Adipocyte (in vitro differentiated cells): ENCODE data around the gene ISG20.

Source experiments
- DNase-seq: peaks from one replicate; pipeline ENCODE4 v3.0.0-alpha.2; 2015; ENCODE audit warnings: low read depth
- H3K27me3 ChIP-seq: replicated peaks from 2 replicates; pipeline ENCODE4 v1.7.0; 2013; ENCODE audit warnings: mild to moderate bottlenecking, low read length, moderate library complexity; ENCODE audit not compliant: control insufficient read depth, insufficient read depth
- H3K36me3 ChIP-seq: 2 replicates; pipeline ENCODE4 v1.7.0; 2013; ENCODE audit warnings: low read length, mild to moderate bottlenecking, moderate library complexity; ENCODE audit not compliant: control insufficient read depth, insufficient read depth, severe bottlenecking
- H3K4me1 ChIP-seq: 2 replicates; pipeline ENCODE4 v1.7.0; 2013; ENCODE audit warnings: mild to moderate bottlenecking, low read length, moderate library complexity; ENCODE audit not compliant: control insufficient read depth, insufficient read depth
- H3K4me3 ChIP-seq: 2 replicates; pipeline ENCODE4 v1.7.0; 2013; ENCODE audit warnings: mild to moderate bottlenecking, low read length, moderate library complexity
- H3K9ac ChIP-seq: 2 replicates; pipeline ENCODE4 v1.7.0; 2013; ENCODE audit warnings: mild to moderate bottlenecking, low read length, moderate library complexity
- H3K9me3 ChIP-seq: 2 replicates; pipeline ENCODE4 v1.7.0; 2013; ENCODE audit warnings: mild to moderate bottlenecking, low read length, moderate library complexity; ENCODE audit not compliant: control insufficient read depth

ISG20 gene

GRCh38 chr15:88651136-88651732 lies 12.4 kb downstream of the ISG20 start:
- Histone ChIP-seq H3K9me3 (no peaks in the 10 kb centered on the region), H3K4me1 (no peaks in the 10 kb centered on the region), H3K36me3 (no peaks in the 10 kb centered on the region), H3K9ac (no peak overlapping the region), H3K27me3 (no peaks in the 10 kb centered on the region), H3K4me3 (no peak overlapping the region)
- DNase-seq: no peak

- Histone ChIP-seq H3K36me3 (no peaks in the 10 kb centered on the region), H3K27me3 (no peaks in the 10 kb centered on the region), H3K4me3 (no peak overlapping the region), H3K9me3 (no peaks in the 10 kb centered on the region), H3K9ac (no peak overlapping the region), H3K4me1 (no peaks in the 10 kb centered on the region)
- no peak for DNase-seq
These were observed 13.2 kb downstream of the ISG20 start for GRCh38 chr15:88651971-88652370.

DNA sequence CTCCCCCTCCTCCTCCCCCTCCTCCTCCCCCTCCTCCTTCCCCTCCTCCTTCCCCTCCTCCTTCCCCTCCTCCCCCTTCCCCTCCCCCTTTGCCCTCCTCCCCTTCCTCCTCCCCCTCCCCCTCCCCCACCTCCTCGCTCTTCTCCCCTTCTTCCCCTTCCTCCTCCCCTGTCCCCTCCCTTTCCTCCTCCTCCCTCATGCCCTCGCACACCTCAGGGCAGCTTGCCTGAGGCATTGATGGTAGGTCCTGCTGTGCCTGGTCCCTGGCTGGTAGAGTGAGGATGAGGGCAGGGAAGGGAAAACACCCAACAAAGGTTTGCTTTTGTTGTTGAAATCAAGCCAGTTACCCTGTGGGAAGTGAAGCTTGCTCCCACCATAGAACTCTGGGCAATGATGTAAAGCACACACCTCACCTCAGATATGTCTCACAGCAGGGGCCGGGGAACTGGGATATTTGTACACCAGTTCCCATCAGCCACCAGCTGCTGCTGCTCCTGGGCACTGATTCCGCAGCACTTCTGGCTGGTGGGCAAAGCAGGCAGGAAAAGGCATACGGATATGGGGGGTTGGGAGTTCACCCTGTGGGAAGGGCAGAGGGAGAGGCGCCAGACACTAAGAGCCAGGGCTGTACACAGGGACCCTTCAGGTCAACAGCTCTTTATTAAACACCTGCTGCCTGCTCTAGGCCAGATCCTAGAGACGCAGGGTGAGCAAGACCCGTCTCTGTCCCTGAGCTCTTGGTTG lies 13.8 kb downstream of the ISG20 start:
- H3K27me3 ChIP-seq: no peaks in the 10 kb centered on the region
- H3K4me1 ChIP-seq: no peaks in the 10 kb centered on the region
- DNase-seq: no peak
- H3K4me3 ChIP-seq: no peak overlapping the region
- no peaks in the 10 kb centered on the region for H3K36me3 ChIP-seq
- H3K9ac ChIP-seq: no peak overlapping the region
- no peaks in the 10 kb centered on the region for H3K9me3 ChIP-seq

DNA sequence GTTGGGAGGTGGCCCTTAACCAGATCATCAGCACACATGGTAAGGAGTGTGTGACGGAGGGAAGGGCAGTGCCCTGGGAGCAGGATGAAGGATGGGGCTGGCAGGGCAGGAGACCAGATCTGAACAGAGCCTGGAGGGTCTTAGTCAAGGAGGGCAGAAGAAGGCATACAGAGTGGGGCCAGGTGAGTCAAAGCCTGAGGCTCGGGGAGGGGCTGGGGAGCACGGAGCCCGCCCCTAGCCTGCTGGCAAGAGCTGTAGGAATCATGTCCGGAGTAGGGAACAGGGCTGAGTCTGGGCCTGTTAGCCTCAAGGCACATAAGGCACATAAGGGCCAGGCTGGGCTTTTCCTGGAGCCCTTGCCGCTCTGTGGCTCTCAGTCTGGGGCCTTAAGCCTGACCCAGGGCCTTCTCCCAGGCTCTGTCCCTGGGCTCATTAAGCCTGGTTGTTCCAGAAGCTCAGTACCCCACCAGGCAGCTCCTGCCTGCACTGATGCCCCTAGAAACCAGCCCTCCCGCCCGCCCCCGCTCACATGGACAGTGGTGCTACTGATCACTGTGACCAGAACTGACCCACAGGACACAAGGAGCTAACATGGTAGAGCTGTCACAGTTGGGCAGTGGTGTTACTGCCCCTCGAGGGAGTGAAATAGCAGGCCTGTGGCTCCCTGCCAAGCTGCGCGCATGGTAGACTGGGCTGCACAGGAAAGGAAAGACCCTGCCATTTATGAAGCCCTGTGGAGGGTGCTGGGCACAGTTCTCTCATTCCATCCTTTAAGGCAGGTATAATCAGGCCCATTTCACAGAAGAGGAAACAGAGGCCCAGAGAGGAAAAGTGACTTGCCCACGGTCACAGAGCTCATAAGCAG lies 14.6 kb downstream of the ISG20 start:
- no peak overlapping the region for H3K4me3 ChIP-seq
- no peak overlapping the region for H3K9ac ChIP-seq
- H3K27me3 ChIP-seq: no peaks in the 10 kb centered on the region
- H3K9me3 ChIP-seq: no peaks in the 10 kb centered on the region
- H3K4me1 ChIP-seq: no peaks in the 10 kb centered on the region
- no peak for DNase-seq
- H3K36me3 ChIP-seq: no peaks in the 10 kb centered on the region

DNA sequence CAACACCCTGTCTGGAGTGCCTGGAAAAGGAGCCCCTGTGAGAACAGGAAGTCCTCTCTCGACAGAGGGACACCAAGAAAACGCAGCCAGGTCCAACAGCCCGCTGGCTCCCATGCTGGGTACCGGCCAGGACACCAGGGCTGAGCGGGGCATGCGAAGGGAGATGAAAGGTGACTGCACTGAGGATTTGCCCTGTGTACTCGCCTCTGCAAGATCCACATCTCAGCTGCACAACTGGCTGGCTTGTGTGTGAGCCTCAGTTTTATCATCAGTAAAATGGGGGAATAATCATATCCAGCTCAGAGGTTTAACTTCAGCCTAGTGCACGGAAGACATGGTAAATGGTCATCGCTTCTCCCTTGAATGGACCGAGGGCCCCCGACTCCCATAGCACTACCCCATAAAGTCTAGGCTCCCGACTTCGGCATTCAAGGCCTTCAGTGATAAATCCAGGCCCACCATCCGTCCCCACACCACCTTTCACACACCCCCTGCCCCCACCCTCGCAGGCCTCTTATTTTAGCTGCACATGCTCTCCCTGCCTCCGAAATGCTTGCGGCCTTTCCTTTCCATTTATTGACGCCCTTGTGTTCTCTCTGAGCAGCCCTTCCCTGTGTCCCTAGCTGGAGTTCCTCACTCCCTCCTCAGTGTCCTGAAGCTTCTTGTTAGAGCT lies 15.8 kb downstream of the ISG20 start:
- Histone ChIP-seq H3K9ac (no peak overlapping the region), H3K4me3 (no peak overlapping the region), H3K4me1 (peaks cover 6% of the 10 kb centered on the region), H3K9me3 (no peaks in the 10 kb centered on the region), H3K27me3 (no peaks in the 10 kb centered on the region), H3K36me3 (no peaks in the 10 kb centered on the region)
- no peak for DNase-seq

GRCh38 chr15:88655103-88655553 lies 16.3 kb downstream of the ISG20 start:
- DNase-seq: no peak
- H3K27me3 ChIP-seq: no peaks in the 10 kb centered on the region
- H3K4me3 ChIP-seq: no peak overlapping the region
- peaks cover 11% of the 10 kb centered on the region for H3K4me1 ChIP-seq
- H3K9me3 ChIP-seq: no peaks in the 10 kb centered on the region
- no peaks in the 10 kb centered on the region for H3K36me3 ChIP-seq
- no peak overlapping the region for H3K9ac ChIP-seq

GRCh38 chr15:88655800-88656488 lies 17.1 kb downstream of the ISG20 start:
- Histone ChIP-seq H3K36me3 (no peaks in the 10 kb centered on the region), H3K4me1 (peaks cover 19% of the 10 kb centered on the region), H3K9me3 (no peaks in the 10 kb centered on the region), H3K9ac (no peak overlapping the region), H3K27me3 (no peaks in the 10 kb centered on the region), H3K4me3 (no peak overlapping the region)
- DNase-seq: no peak

- H3K36me3 ChIP-seq: no peaks in the 10 kb centered on the region
- H3K9me3 ChIP-seq: no peaks in the 10 kb centered on the region
- peaks cover 28% of the 10 kb centered on the region for H3K4me1 ChIP-seq
- DNase-seq: no peak
- no peaks in the 10 kb centered on the region for H3K27me3 ChIP-seq
- H3K9ac ChIP-seq: no peak overlapping the region
- no peak overlapping the region for H3K4me3 ChIP-seq
These were observed 18.0 kb downstream of the ISG20 start for GRCh38 chr15:88656760-88657221.

DNA sequence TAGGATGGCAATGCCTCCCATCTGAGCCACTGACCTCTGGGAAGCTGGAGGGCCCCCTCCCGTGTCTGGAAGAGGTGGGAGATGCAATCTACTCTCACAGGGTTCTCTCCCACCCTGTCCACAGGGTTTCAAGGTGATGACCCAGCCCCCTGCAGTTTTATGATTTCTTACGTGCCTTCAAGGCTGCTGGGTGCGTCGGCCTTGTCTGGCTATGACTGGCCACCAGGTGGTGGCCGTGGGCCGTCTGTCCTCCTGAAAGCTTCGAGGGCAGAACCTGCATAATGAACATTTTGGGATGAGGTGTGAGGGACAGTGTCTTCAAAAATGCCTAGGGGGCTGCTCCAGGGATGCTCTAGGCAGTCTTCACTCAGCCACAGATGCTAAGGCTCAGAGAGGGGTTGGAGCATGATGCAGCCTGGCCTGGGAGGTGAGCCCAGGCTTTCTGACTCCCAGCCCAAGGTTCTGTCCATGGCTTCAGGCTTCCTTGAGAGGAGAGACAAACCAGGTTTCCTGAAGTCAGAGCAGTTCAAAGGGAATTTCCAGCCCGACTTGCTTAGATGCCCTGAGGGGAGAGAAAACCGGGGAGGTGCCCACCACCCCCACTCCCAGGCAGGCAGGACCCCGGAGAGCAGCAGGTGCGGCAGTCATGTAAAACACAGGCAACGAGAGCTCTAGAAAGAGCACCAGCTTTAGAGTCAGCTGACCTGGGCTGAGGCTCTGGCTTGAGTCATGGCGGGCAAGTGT lies 18.7 kb downstream of the ISG20 start:
- Histone ChIP-seq H3K27me3 (no peaks in the 10 kb centered on the region), H3K9me3 (no peaks in the 10 kb centered on the region), H3K4me1 (peaks cover 30% of the 10 kb centered on the region), H3K4me3 (no peak overlapping the region), H3K9ac (no peak overlapping the region), H3K36me3 (no peaks in the 10 kb centered on the region)
- DNase-seq: peak; percentile 79
